HepG2 (cell line): ENCODE results near the gene GUCY2D. TPM values are rescaled to one million over a fixed set of nuclear protein-coding genes. Genes with fewer than 3 reads are reported as not detected.
A peak's percentile ranks its signal among the peaks of the same experiment; 100 is the strongest.

Source experiments
- ATAD3A ChIP-seq: sonication (generic); formaldehyde crosslinking; IDR thresholded peaks from 2 replicates; pipeline ENCODE4 v1.4.0; 2020; ENCODE audit warnings: missing genetic modification reagents
- MAZ ChIP-seq, 2 experiments: sonication (generic) in 1 of 2; formaldehyde crosslinking in 1 of 2; IDR thresholded peaks; 2 replicates each; pipeline versions ENCODE4 v1.5.0 to v1.6.1; 2012 to 2020; ENCODE audit warnings: low read depth in 2 of 2, mild to moderate bottlenecking in 2 of 2, borderline replicate concordance in 1 of 2, improper control_type of control experiment in 1 of 2, low read length in 1 of 2, missing genetic modification reagents in 1 of 2, moderate library complexity in 1 of 2
- MBD4 ChIP-seq: IDR thresholded peaks from 2 replicates; pipeline ENCODE4 v1.6.1; 2012; ENCODE audit warnings: low read length, inconsistent platforms, borderline replicate concordance
- NFIC ChIP-seq: IDR thresholded peaks from 2 replicates; pipeline ENCODE4 v1.6.1; 2012; ENCODE audit warnings: mild to moderate bottlenecking, low read length, inconsistent platforms
- PRPF4 ChIP-seq: fragments of 200-400 bp; formaldehyde crosslinking; IDR thresholded peaks from 2 replicates; pipeline ENCODE4 v1.6.1; 2016; ENCODE audit warnings: low read length, low read depth; ENCODE audit not compliant: poor library complexity, severe bottlenecking
- RAD51 ChIP-seq: fragments of 450-650 bp; IDR thresholded peaks from 2 replicates; pipeline ENCODE4 v1.6.1; 2016; ENCODE audit warnings: borderline replicate concordance
- TARDBP ChIP-seq: sonication (generic); formaldehyde crosslinking; IDR thresholded peaks from 2 replicates; pipeline ENCODE4 v1.8.0; 2022; ENCODE audit warnings: mild to moderate bottlenecking, missing genetic modification reagents
- TOE1 ChIP-seq: sonication (generic); formaldehyde crosslinking; IDR thresholded peaks from 2 replicates; pipeline ENCODE4 v1.4.0; 2020; ENCODE audit warnings: mild to moderate bottlenecking, missing genetic modification reagents
- YEATS2 ChIP-seq: sonication (generic); formaldehyde crosslinking; IDR thresholded peaks from 2 replicates; pipeline ENCODE4 v1.4.0; 2020; ENCODE audit warnings: missing genetic modification reagents, borderline replicate concordance
- ZBTB40 ChIP-seq, 2 experiments: fragments of 450-650 bp in 1 of 2; sonication (generic) in 1 of 2; formaldehyde crosslinking in 1 of 2; IDR thresholded peaks; 2 replicates each; pipeline versions ENCODE4 v1.6.1 to v1.8.0; 2016 to 2022; ENCODE audit warnings: antibody characterized with exemption in 1 of 2, mild to moderate bottlenecking in 1 of 2, missing genetic modification reagents in 1 of 2
- ZC3H4 ChIP-seq: sonication (generic); formaldehyde crosslinking; IDR thresholded peaks from 2 replicates; pipeline ENCODE4 v1.4.0; 2020; ENCODE audit warnings: missing genetic modification reagents, borderline replicate concordance
- ZMYM4 ChIP-seq: sonication (generic); formaldehyde crosslinking; IDR thresholded peaks from 2 replicates; pipeline ENCODE4 v1.8.1; 2023; ENCODE audit warnings: mild to moderate bottlenecking, missing genetic modification reagents
- ZNF256 ChIP-seq: sonication (generic); formaldehyde crosslinking; conservative IDR thresholded peaks from 2 replicates; pipeline ENCODE4 v1.4.0; 2020; ENCODE audit warnings: missing genetic modification reagents
- ZNF780A ChIP-seq: sonication (generic); formaldehyde crosslinking; IDR thresholded peaks from 2 replicates; pipeline ENCODE4 v1.8.0; 2022; ENCODE audit warnings: mild to moderate bottlenecking, missing genetic modification reagents, moderate library complexity
- polyA plus RNA-seq, 8 experiments: library from polyadenylated mRNA; depleted of rRNA in 3 of 8; stranded (reverse) in 7 of 8; unstranded in 1 of 8; fragments of >200 nt; fragmentation: Illumina TruSeq in 4 of 8; extraction: Trizol in 4 of 8; gene quantifications; 2 replicates each; pipeline versions ENCODE4 v1.2.1 to v1.2.3, GENCODE V29; 2011 to 2016; ENCODE audit warnings: low read depth in 4 of 8, missing spikeins in 1 of 8, mixed read lengths in 1 of 8; ENCODE audit not compliant: insufficient read depth in 1 of 8
- total RNA-seq, 5 experiments: library from RNA; depleted of rRNA; stranded (reverse); fragments of >200 nt; fragmentation: Illumina TruSeq; extraction: Trizol; gene quantifications; 2 replicates each; pipeline ENCODE4 v1.2.3, GENCODE V29; 2016; ENCODE audit warnings: low read depth in 1 of 5
- TF ChIP-seq, protein P1 (sequence below): sonication (generic); formaldehyde crosslinking; IDR thresholded peaks from 2 replicates; pipeline ENCODE4 v1.4.0; 2020; ENCODE audit warnings: mild to moderate bottlenecking, missing genetic modification reagents, borderline replicate concordance

The GUCY2D gene
- total and polyA plus RNA-seq, 2 of the 13 experiments (the other 11 are each of a cell fraction or from before 2014, with no cell fraction given), result not detected

DNA sequence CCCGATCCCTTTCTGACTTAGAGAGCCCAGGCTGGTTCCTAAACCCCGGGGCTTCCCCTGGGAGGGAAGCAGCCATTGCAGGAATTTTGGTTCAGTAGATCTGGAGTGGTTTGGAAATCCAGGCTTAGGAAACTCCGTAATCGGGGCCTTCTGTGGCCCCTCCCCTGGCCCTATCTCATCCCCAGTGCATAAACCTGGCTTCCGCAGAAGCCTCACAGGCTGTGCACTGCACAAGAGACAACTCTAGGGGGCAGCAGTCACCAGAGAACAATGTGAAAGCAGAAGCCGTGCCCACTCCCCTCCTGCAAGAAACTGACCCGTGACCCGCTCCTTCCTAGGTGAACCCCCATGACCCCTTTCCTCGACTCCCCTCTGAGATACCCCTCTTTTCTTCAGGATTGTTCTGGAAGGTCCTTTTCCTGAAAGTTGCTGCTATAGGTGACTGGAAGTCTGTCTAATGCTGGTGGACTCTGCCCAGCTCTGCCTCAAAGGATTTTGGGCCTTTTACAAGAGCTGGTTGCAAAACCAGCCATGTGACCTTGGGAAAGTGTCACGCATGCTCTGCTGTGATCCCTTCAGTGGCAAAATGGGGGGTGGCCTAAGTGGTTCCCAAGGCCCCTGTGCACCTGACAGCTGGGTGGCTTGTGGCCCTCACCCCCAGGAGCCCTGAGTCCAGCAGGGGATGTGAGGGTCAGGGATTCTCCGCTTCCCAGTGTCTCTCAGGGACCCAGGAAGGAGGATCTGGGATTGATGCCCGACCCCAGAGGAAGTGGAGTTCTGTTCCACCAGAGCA lies 14.4 kb downstream of the GUCY2D start (continued):
- TF ChIP-seq, protein P1, sequence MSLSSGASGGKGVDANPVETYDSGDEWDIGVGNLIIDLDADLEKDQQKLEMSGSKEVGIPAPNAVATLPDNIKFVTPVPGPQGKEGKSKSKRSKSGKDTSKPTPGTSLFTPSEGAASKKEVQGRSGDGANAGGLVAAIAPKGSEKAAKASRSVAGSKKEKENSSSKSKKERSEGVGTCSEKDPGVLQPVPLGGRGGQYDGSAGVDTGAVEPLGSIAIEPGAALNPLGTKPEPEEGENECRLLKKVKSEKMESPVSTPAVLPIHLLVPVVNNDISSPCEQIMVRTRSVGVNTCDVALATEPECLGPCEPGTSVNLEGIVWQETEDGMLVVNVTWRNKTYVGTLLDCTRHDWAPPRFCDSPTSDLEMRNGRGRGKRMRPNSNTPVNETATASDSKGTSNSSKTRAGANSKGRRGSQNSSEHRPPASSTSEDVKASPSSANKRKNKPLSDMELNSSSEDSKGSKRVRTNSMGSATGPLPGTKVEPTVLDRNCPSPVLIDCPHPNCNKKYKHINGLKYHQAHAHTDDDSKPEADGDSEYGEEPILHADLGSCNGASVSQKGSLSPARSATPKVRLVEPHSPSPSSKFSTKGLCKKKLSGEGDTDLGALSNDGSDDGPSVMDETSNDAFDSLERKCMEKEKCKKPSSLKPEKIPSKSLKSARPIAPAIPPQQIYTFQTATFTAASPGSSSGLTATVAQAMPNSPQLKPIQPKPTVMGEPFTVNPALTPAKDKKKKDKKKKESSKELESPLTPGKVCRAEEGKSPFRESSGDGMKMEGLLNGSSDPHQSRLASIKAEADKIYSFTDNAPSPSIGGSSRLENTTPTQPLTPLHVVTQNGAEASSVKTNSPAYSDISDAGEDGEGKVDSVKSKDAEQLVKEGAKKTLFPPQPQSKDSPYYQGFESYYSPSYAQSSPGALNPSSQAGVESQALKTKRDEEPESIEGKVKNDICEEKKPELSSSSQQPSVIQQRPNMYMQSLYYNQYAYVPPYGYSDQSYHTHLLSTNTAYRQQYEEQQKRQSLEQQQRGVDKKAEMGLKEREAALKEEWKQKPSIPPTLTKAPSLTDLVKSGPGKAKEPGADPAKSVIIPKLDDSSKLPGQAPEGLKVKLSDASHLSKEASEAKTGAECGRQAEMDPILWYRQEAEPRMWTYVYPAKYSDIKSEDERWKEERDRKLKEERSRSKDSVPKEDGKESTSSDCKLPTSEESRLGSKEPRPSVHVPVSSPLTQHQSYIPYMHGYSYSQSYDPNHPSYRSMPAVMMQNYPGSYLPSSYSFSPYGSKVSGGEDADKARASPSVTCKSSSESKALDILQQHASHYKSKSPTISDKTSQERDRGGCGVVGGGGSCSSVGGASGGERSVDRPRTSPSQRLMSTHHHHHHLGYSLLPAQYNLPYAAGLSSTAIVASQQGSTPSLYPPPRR (CRISPR knock-in tag), result peak; percentile 26; the same call in 1 of the 2 replicates
- TF ChIP-seq ZBTB40 (IDR thresholded peaks at IDR 0.05), result no peak
- TF ChIP-seq ZBTB40 (CRISPR knock-in tag; IDR thresholded peaks at IDR 0.05), result no peak
- TF ChIP-seq ATAD3A (CRISPR knock-in tag), result no peak
- 0 out of 2 replicates have a peak, but pooled peaks have one; percentile 26 for TF ChIP-seq ZMYM4 (CRISPR knock-in tag)
- no peak for TF ChIP-seq MBD4
- no peak for TF ChIP-seq NFIC
- no peak for TF ChIP-seq ZNF780A (CRISPR knock-in tag)
- no peak for TF ChIP-seq MAZ (IDR thresholded peaks at IDR 0.05; ENCODE audit: borderline replicate concordance, low read depth, low read length)
- no peak for TF ChIP-seq MAZ (CRISPR knock-in tag; IDR thresholded peaks at IDR 0.05; ENCODE audit: low read depth)
- TF ChIP-seq RAD51, result no peak
- TF ChIP-seq TARDBP, result no peak
- TF ChIP-seq PRPF4, result no peak
- TF ChIP-seq YEATS2 (CRISPR knock-in tag), result no peak
- no peak for TF ChIP-seq ZC3H4 (CRISPR knock-in tag)
- TF ChIP-seq TOE1 (CRISPR knock-in tag), result no peak
- no peak for TF ChIP-seq ZNF256 (CRISPR knock-in tag)
